ENCODE measurements around the gene HMGN2. TPM values are rescaled to one million over a fixed set of nuclear protein-coding genes. Genes with fewer than 3 reads are reported as not detected.

HMGN2 gene
- total and polyA plus RNA-seq, 2 experiments from 2014 or later = 330 to 1,122 TPM

DNA sequence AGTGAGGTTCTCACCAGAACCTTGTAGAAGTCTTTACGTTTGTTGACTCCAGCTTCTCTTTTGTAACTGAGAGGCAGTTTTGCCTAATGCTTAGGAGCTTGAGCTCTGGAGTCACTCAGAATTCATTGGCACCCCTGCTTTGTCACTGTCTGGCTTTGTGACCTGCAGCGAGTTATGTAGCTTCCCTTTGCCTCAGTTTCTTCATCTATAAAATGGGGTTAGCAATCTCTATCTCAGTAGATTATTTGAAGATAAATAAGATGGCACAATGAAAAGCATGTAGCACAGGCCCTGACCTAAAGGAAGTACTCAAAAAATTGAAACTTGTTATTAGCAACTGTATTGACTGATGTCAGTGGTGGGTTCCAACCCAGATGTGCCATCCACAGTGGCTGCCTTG is 32.0 kb upstream of the HMGN2 start:
- H3K9me2 ChIP-seq (ENCODE audit: insufficient read depth) = no peaks in the 10 kb centered on the region
- DNase-seq (ENCODE audit: low spot score) (no peak), ATAC-seq (no peak)
- no peaks in the 10 kb centered on the region for H3K27me3 Mint-ChIP-seq (ENCODE audit: insufficient read depth, low read depth, poor library complexity)
- no peaks in the 10 kb centered on the region; the same call in 1 of the 2 replicates for H4K20me1 ChIP-seq (replicated peaks; ENCODE audit: insufficient read depth)
- no peaks in the 10 kb centered on the region for H3K27me3 ChIP-seq (ENCODE audit: insufficient read depth)
- H3K4me1 Mint-ChIP-seq = no peaks in the 10 kb centered on the region
- H3K4me1 ChIP-seq (ENCODE audit: insufficient read depth) = no peaks in the 10 kb centered on the region
- no peaks in the 10 kb centered on the region for H3K9me3 Mint-ChIP-seq
- H3K36me3 Mint-ChIP-seq (ENCODE audit: low read depth) = peaks cover 70% of the 10 kb centered on the region
- H3K79me2 ChIP-seq (replicated peaks; ENCODE audit: insufficient read depth) = no peaks in the 10 kb centered on the region
- H3F3A ChIP-seq (replicated peaks; ENCODE audit: low read depth) = 0 out of 2 replicates have a peak, but pooled peaks cover 3% of the 10 kb centered on the region
- no peak overlapping the region for H3K4me2 ChIP-seq
- H3K27ac Mint-ChIP-seq = no peak overlapping the region
- TF ChIP-seq, protein P1, sequence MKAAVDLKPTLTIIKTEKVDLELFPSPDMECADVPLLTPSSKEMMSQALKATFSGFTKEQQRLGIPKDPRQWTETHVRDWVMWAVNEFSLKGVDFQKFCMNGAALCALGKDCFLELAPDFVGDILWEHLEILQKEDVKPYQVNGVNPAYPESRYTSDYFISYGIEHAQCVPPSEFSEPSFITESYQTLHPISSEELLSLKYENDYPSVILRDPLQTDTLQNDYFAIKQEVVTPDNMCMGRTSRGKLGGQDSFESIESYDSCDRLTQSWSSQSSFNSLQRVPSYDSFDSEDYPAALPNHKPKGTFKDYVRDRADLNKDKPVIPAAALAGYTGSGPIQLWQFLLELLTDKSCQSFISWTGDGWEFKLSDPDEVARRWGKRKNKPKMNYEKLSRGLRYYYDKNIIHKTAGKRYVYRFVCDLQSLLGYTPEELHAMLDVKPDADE (IDR thresholded peaks at IDR 0.05) = no peak
- no peak for TF ChIP-seq STAT1 (IDR thresholded peaks at IDR 0.05; ENCODE audit: unreplicated experiment)
- TF ChIP-seq ZNF114 (CRISPR knock-in tag; IDR thresholded peaks at IDR 0.05) = no peak
- no peak for TF ChIP-seq POLR2AphosphoS5 (IDR thresholded peaks at IDR 0.05; ENCODE audit: low read depth)
- TF ChIP-seq, protein P2, sequence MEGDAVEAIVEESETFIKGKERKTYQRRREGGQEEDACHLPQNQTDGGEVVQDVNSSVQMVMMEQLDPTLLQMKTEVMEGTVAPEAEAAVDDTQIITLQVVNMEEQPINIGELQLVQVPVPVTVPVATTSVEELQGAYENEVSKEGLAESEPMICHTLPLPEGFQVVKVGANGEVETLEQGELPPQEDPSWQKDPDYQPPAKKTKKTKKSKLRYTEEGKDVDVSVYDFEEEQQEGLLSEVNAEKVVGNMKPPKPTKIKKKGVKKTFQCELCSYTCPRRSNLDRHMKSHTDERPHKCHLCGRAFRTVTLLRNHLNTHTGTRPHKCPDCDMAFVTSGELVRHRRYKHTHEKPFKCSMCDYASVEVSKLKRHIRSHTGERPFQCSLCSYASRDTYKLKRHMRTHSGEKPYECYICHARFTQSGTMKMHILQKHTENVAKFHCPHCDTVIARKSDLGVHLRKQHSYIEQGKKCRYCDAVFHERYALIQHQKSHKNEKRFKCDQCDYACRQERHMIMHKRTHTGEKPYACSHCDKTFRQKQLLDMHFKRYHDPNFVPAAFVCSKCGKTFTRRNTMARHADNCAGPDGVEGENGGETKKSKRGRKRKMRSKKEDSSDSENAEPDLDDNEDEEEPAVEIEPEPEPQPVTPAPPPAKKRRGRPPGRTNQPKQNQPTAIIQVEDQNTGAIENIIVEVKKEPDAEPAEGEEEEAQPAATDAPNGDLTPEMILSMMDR (conservative IDR thresholded peaks at IDR 0.05; ENCODE audit: low read depth in 2 of 2) = no peak
- no peak for TF ChIP-seq CREB1 (CRISPR knock-in tag; IDR thresholded peaks at IDR 0.05; ENCODE audit: low read depth)
- no peak for TF ChIP-seq EZH2phosphoT487 (IDR thresholded peaks at IDR 0.05; ENCODE audit: unreplicated experiment)
- TF ChIP-seq NANOG (IDR thresholded peaks at IDR 0.05; ENCODE audit: borderline replicate concordance) = no peak
- TF ChIP-seq, protein P3, sequence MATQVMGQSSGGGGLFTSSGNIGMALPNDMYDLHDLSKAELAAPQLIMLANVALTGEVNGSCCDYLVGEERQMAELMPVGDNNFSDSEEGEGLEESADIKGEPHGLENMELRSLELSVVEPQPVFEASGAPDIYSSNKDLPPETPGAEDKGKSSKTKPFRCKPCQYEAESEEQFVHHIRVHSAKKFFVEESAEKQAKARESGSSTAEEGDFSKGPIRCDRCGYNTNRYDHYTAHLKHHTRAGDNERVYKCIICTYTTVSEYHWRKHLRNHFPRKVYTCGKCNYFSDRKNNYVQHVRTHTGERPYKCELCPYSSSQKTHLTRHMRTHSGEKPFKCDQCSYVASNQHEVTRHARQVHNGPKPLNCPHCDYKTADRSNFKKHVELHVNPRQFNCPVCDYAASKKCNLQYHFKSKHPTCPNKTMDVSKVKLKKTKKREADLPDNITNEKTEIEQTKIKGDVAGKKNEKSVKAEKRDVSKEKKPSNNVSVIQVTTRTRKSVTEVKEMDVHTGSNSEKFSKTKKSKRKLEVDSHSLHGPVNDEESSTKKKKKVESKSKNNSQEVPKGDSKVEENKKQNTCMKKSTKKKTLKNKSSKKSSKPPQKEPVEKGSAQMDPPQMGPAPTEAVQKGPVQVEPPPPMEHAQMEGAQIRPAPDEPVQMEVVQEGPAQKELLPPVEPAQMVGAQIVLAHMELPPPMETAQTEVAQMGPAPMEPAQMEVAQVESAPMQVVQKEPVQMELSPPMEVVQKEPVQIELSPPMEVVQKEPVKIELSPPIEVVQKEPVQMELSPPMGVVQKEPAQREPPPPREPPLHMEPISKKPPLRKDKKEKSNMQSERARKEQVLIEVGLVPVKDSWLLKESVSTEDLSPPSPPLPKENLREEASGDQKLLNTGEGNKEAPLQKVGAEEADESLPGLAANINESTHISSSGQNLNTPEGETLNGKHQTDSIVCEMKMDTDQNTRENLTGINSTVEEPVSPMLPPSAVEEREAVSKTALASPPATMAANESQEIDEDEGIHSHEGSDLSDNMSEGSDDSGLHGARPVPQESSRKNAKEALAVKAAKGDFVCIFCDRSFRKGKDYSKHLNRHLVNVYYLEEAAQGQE (IDR thresholded peaks at IDR 0.05; ENCODE audit: unreplicated experiment) = no peak
- TF ChIP-seq, protein P4, sequence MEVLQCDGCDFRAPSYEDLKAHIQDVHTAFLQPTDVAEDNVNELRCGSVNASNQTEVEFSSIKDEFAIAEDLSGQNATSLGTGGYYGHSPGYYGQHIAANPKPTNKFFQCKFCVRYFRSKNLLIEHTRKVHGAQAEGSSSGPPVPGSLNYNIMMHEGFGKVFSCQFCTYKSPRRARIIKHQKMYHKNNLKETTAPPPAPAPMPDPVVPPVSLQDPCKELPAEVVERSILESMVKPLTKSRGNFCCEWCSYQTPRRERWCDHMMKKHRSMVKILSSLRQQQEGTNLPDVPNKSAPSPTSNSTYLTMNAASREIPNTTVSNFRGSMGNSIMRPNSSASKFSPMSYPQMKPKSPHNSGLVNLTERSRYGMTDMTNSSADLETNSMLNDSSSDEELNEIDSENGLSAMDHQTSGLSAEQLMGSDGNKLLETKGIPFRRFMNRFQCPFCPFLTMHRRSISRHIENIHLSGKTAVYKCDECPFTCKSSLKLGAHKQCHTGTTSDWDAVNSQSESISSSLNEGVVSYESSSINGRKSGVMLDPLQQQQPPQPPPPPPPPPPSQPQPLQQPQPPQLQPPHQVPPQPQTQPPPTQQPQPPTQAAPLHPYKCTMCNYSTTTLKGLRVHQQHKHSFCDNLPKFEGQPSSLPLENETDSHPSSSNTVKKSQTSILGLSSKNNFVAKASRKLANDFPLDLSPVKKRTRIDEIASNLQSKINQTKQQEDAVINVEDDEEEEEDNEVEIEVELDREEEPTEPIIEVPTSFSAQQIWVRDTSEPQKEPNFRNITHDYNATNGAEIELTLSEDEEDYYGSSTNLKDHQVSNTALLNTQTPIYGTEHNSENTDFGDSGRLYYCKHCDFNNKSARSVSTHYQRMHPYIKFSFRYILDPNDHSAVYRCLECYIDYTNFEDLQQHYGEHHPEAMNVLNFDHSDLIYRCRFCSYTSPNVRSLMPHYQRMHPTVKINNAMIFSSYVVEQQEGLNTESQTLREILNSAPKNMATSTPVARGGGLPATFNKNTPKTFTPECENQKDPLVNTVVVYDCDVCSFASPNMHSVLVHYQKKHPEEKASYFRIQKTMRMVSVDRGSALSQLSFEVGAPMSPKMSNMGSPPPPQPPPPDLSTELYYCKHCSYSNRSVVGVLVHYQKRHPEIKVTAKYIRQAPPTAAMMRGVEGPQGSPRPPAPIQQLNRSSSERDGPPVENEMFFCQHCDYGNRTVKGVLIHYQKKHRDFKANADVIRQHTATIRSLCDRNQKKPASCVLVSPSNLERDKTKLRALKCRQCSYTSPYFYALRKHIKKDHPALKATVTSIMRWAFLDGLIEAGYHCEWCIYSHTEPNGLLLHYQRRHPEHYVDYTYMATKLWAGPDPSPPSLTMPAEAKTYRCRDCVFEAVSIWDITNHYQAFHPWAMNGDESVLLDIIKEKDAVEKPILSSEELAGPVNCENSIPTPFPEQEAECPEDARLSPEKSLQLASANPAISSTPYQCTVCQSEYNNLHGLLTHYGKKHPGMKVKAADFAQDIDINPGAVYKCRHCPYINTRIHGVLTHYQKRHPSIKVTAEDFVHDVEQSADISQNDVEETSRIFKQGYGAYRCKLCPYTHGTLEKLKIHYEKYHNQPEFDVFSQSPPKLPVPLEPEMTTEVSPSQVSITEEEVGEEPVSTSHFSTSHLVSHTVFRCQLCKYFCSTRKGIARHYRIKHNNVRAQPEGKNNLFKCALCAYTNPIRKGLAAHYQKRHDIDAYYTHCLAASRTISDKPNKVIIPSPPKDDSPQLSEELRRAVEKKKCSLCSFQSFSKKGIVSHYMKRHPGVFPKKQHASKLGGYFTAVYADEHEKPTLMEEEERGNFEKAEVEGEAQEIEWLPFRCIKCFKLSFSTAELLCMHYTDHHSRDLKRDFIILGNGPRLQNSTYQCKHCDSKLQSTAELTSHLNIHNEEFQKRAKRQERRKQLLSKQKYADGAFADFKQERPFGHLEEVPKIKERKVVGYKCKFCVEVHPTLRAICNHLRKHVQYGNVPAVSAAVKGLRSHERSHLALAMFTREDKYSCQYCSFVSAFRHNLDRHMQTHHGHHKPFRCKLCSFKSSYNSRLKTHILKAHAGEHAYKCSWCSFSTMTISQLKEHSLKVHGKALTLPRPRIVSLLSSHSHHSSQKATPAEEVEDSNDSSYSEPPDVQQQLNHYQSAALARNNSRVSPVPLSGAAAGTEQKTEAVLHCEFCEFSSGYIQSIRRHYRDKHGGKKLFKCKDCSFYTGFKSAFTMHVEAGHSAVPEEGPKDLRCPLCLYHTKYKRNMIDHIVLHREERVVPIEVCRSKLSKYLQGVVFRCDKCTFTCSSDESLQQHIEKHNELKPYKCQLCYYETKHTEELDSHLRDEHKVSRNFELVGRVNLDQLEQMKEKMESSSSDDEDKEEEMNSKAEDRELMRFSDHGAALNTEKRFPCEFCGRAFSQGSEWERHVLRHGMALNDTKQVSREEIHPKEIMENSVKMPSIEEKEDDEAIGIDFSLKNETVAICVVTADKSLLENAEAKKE (CRISPR knock-in tag; IDR thresholded peaks at IDR 0.05) = no peak
- no peak for TF ChIP-seq EZH2 (IDR thresholded peaks at IDR 0.05; ENCODE audit: low read depth, unreplicated experiment)
- no peak for TF ChIP-seq ZNF331 (CRISPR knock-in tag; IDR thresholded peaks at IDR 0.05; ENCODE audit: low read depth)
- TF ChIP-seq JUNB (IDR thresholded peaks at IDR 0.05; ENCODE audit: unreplicated experiment) = no peak
- H3K4me3 Mint-ChIP-seq = no peak overlapping the region
- no peak overlapping the region for H3K4me3 ChIP-seq
- no peak overlapping the region for H3K27ac ChIP-seq (ENCODE audit: low read depth)
- H3K36me3 ChIP-seq (ENCODE audit: insufficient read depth) = peaks cover 34% of the 10 kb centered on the region
- H2AFZ ChIP-seq = no peak overlapping the region
